SK-N-MC (cell line): ENCODE results near the gene F2.

Experiments
- EZH2 ChIP-seq: fragments of 200-600 bp; sonication (generic); IDR thresholded peaks from one replicate; pipeline ENCODE4 v1.6.1; 2017; ENCODE audit warnings: antibody characterized with exemption
- POLR2AphosphoS5 ChIP-seq: IDR thresholded peaks from 2 replicates; pipeline ENCODE4 v1.6.1; 2012; ENCODE audit warnings: mild to moderate bottlenecking, low read depth, low read length, borderline replicate concordance

DNA sequence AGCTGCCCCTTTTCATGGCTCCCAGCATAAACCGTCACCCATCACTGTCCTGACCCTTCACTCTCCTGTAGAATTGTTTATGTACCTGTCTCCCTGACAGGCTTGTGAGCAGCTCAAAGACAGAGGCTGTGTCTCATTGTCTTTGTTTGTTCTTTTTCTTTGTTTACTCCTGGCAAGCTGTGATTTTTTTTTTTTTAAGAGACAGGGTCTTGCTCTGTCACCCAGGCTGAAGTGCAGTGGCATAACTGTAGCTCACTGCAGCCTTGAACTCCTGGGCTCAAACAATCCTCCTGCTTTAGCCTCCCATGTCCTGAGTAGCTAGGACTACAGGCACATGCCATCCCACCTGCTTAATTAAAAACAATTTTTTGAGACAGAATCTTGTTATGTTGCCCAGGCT, 28.3 kb upstream of the F2 start:
- TF ChIP-seq POLR2AphosphoS5 = no peak
- TF ChIP-seq EZH2 = no peak
